ENCODE measurements around the gene CCDC92B. TPM values are rescaled to one million over a fixed set of nuclear protein-coding genes. Genes with fewer than 3 reads are reported as not detected.
A peak's percentile ranks its signal among the peaks of the same experiment; 100 is the strongest.

Gene CCDC92B
- total RNA-seq, 1 donor from 2014 or later: 0.20 TPM

GRCh38 chr17:2723997-2724783, 25.3 kb downstream of the CCDC92B start:
- Histone ChIP-seq H3K4me1 (no peaks in the 10 kb centered on the region), H3K27me3 (peaks cover 32% of the 10 kb centered on the region), H3K36me3 (no peaks in the 10 kb centered on the region), H3K9me3 (no peaks in the 10 kb centered on the region), H3K27ac (peak overlapping the region; percentile 51), H3K4me3 (peak overlapping the region; percentile 30)
- intact Hi-C loops (cut with DNase I): no loop called here
- DNase-seq (no peak), ATAC-seq (peak; percentile 43)
- TF ChIP-seq CTCF (IDR thresholded peaks at IDR 0.05): no peak

- Histone ChIP-seq H3K36me3 (no peaks in the 10 kb centered on the region), H3K27me3 (peaks cover 28% of the 10 kb centered on the region), H3K4me3 (peak overlapping the region; percentile 30), H3K27ac (peak overlapping the region; percentile 51), H3K9me3 (no peaks in the 10 kb centered on the region), H3K4me1 (no peaks in the 10 kb centered on the region)
- no peak for DNase-seq
- peak; percentile 29 for ATAC-seq
- no peak for TF ChIP-seq CTCF (IDR thresholded peaks at IDR 0.05)
- intact Hi-C loops (cut with DNase I): no loop called here
Observed at GRCh38 chr17:2723505-2723996, 25.9 kb downstream of the CCDC92B start.

- Histone ChIP-seq H3K27ac (no peak overlapping the region), H3K27me3 (peaks cover 23% of the 10 kb centered on the region), H3K4me1 (no peaks in the 10 kb centered on the region), H3K4me3 (no peak overlapping the region), H3K9me3 (no peaks in the 10 kb centered on the region), H3K36me3 (no peaks in the 10 kb centered on the region)
- ATAC-seq: no peak
- intact Hi-C loops (cut with DNase I): no loop called here
- no peak for TF ChIP-seq CTCF (IDR thresholded peaks at IDR 0.05)
- DNase-seq: no peak
Observed at GRCh38 chr17:2722611-2723010, 26.8 kb downstream of the CCDC92B start.

GRCh38 chr17:2721603-2722002, 27.8 kb downstream of the CCDC92B start:
- Histone ChIP-seq H3K4me3 (no peak overlapping the region), H3K9me3 (no peaks in the 10 kb centered on the region), H3K27me3 (peaks cover 23% of the 10 kb centered on the region), H3K36me3 (no peaks in the 10 kb centered on the region), H3K4me1 (no peaks in the 10 kb centered on the region), H3K27ac (no peak overlapping the region)
- ATAC-seq (no peak), DNase-seq (no peak)
- TF ChIP-seq CTCF (IDR thresholded peaks at IDR 0.05): no peak
- intact Hi-C loops (cut with DNase I): no loop called here

GRCh38 chr17:2719861-2720260, 29.6 kb downstream of the CCDC92B start:
- no peak overlapping the region for H3K4me3 ChIP-seq
- no peaks in the 10 kb centered on the region for H3K36me3 ChIP-seq
- H3K27ac ChIP-seq: no peak overlapping the region
- TF ChIP-seq CTCF (IDR thresholded peaks at IDR 0.05): no peak
- no peaks in the 10 kb centered on the region for H3K9me3 ChIP-seq
- ATAC-seq: no peak
- H3K4me1 ChIP-seq: no peaks in the 10 kb centered on the region
- no peak for DNase-seq
- peaks cover 12% of the 10 kb centered on the region for H3K27me3 ChIP-seq
- intact Hi-C loops (cut with DNase I): no loop called here
